HepG2 (cell line): ENCODE data around the gene THRB. TPM values are rescaled to one million over a fixed set of nuclear protein-coding genes. Genes with fewer than 3 reads are reported as not detected.

ENCODE experiments used
- ATAC-seq: fragments of 200-7000 bp; cut with Tn5 transposase; 3 replicates; pipeline ENCODE4 v1.9.1; 2020; ENCODE audit warnings: mild to moderate bottlenecking, moderate library complexity
- BruUV-seq: library from RNA; stranded (reverse); fragments of 400-500 nt; replicated peaks from 2 replicates; lab custom pipeline; 2021; lab: Mats Ljungman, UMichigan
- CTCF ChIA-PET: fragments of 300-600 bp; formaldehyde crosslinking; extraction: SDS; loops from one replicate; lab custom pipeline; 2021; ENCODE audit warnings: low total read pairs, inconsistent platforms, low intra/inter-chr PET ratio; lab: Yijun Ruan, JAX
- POLR2A ChIA-PET: fragments of 350-600 bp; sonication (Branson Sonifier 250); formaldehyde crosslinking; loops from one replicate; lab custom pipeline; 2020; ENCODE audit warnings: antibody characterized with exemption, inconsistent platforms; lab: Yijun Ruan, JAX
- DNase-seq: peaks from one replicate; pipeline ENCODE4 v3.0.0-alpha.2; 2015; ENCODE audit warnings: low spot score
- FAIRE-seq: peaks from 3 replicates; lab custom pipeline; 2011; peaks lifted over from hg19 to GRCh38; lab: Jason Lieb, UNC
- H2AFZ ChIP-seq: one replicate; pipeline ENCODE4 v1.6.1; 2011; ENCODE audit warnings: low read length, inconsistent platforms
- H3K27ac ChIP-seq: fragments of 300-600 bp; 3 replicates; pipeline ENCODE4 v1.8.0; 2011; ENCODE audit warnings: mixed run types, mild to moderate bottlenecking, mixed read lengths, low read length, inconsistent platforms; ENCODE audit not compliant: insufficient read depth; ENCODE audit errors: extremely low read length
- H3K27me3 ChIP-seq, 2 experiments: fragments of 200-600 bp in 1 of 2; 2 replicates in 1 of 2; 3 replicates in 1 of 2; pipeline versions ENCODE4 v1.6.0 to v1.8.0; 2011; ENCODE audit warnings: low read length in 2 of 2, mild to moderate bottlenecking in 2 of 2, moderate library complexity in 2 of 2, inconsistent platforms in 1 of 2; ENCODE audit not compliant: insufficient read depth in 2 of 2, control insufficient read depth in 1 of 2
- H3K36me3 ChIP-seq, 2 experiments: fragments of 200-600 bp in 1 of 2; replicated peaks in 1 of 2; 2 replicates in 1 of 2; 3 replicates in 1 of 2; pipeline versions ENCODE4 v1.5.1 to v1.8.0; 2011; ENCODE audit warnings: low read length in 2 of 2, inconsistent platforms in 1 of 2; ENCODE audit not compliant: insufficient read depth in 2 of 2, control insufficient read depth in 1 of 2
- H3K4me1 ChIP-seq: 2 replicates; pipeline ENCODE4 v1.5.1; 2012; ENCODE audit warnings: low read length, inconsistent platforms; ENCODE audit not compliant: insufficient read depth
- H3K4me2 ChIP-seq: 2 replicates; pipeline ENCODE4 v1.6.0; 2011; ENCODE audit warnings: low read depth, low read length, inconsistent platforms
- H3K4me3 ChIP-seq, 3 experiments: fragments of 200-600 bp in 1 of 3; sonication (generic), shearing (Covaris generic) in 1 of 3; replicated peaks in 1 of 3; 2 replicates each; pipeline ENCODE4 v1.5.1; 2011 to 2016; ENCODE audit warnings: low read length in 3 of 3, inconsistent platforms in 2 of 3, low read depth in 2 of 3, mild to moderate bottlenecking in 2 of 3, control low read depth in 1 of 3, mixed read lengths in 1 of 3; ENCODE audit not compliant: insufficient read depth in 1 of 3
- H3K79me2 ChIP-seq: one replicate; pipeline ENCODE4 v1.6.1; 2011; ENCODE audit warnings: low read length, inconsistent platforms; ENCODE audit not compliant: insufficient read depth
- H3K9ac ChIP-seq: 2 replicates; pipeline ENCODE4 v1.6.0; 2011; ENCODE audit warnings: mild to moderate bottlenecking, low read depth, low read length, inconsistent platforms; ENCODE audit not compliant: insufficient read depth
- H3K9me3 ChIP-seq: 2 replicates; pipeline ENCODE4 v1.5.1; 2012; ENCODE audit warnings: mild to moderate bottlenecking, low read length
- H4K20me1 ChIP-seq: 2 replicates; pipeline ENCODE4 v1.6.0; 2011; ENCODE audit warnings: inconsistent platforms, mild to moderate bottlenecking, low read length, moderate library complexity; ENCODE audit not compliant: insufficient read depth
- ARID2 ChIP-seq: sonication (generic); formaldehyde crosslinking; IDR thresholded peaks from 2 replicates; pipeline ENCODE4 v1.8.1; 2022; ENCODE audit warnings: mild to moderate bottlenecking, missing genetic modification reagents, borderline replicate concordance
- ARNTL ChIP-seq: sonication (generic); formaldehyde crosslinking; IDR thresholded peaks from 2 replicates; pipeline ENCODE4 v1.4.0; 2020; ENCODE audit warnings: mild to moderate bottlenecking, missing genetic modification reagents
- BHLHE40 ChIP-seq: IDR thresholded peaks from 2 replicates; pipeline ENCODE4 v1.6.1; 2011; ENCODE audit warnings: low read length, improper control_type of control experiment
- CENPX ChIP-seq: sonication (generic); formaldehyde crosslinking; IDR thresholded peaks from 2 replicates; pipeline ENCODE4 v1.9.0; 2021; ENCODE audit warnings: mild to moderate bottlenecking, missing genetic modification reagents, moderate library complexity
- HNRNPLL ChIP-seq: fragments of 200-400 bp; formaldehyde crosslinking; IDR thresholded peaks from 2 replicates; pipeline ENCODE4 v1.6.1; 2017; ENCODE audit warnings: mild to moderate bottlenecking, low read depth, low read length; ENCODE audit not compliant: poor library complexity, severe bottlenecking
- HOXA3 ChIP-seq: sonication (generic); formaldehyde crosslinking; IDR thresholded peaks from 2 replicates; pipeline ENCODE4 v1.5.0; 2020; ENCODE audit warnings: missing genetic modification reagents
- PHF21A ChIP-seq: sonication (generic); formaldehyde crosslinking; IDR thresholded peaks from 2 replicates; pipeline ENCODE4 v1.5.0; 2020; ENCODE audit warnings: mild to moderate bottlenecking, missing genetic modification reagents
- SATB2 ChIP-seq: sonication (generic); formaldehyde crosslinking; IDR thresholded peaks from 2 replicates; pipeline ENCODE4 v1.5.0; 2020; ENCODE audit warnings: missing genetic modification reagents
- TFDP1 ChIP-seq: IDR thresholded peaks from 2 replicates; pipeline ENCODE4 v1.6.1; 2016; ENCODE audit warnings: missing compliant biosample characterization, missing genetic modification reagents, borderline replicate concordance
- WIZ ChIP-seq: sonication (generic); formaldehyde crosslinking; IDR thresholded peaks from 2 replicates; pipeline ENCODE4 v1.5.1; 2020; ENCODE audit warnings: mild to moderate bottlenecking, missing genetic modification reagents
- ZMYM4 ChIP-seq: sonication (generic); formaldehyde crosslinking; IDR thresholded peaks from 2 replicates; pipeline ENCODE4 v1.8.1; 2023; ENCODE audit warnings: mild to moderate bottlenecking, missing genetic modification reagents
- ZNF614 ChIP-seq: IDR thresholded peaks from 2 replicates; pipeline ENCODE4 v1.6.1; 2018; ENCODE audit warnings: missing biosample characterization, missing genetic modification reagents, inconsistent platforms, borderline replicate concordance
- ZNF710 ChIP-seq: sonication (generic); formaldehyde crosslinking; IDR thresholded peaks from 2 replicates; pipeline ENCODE4 v1.5.0; 2020; ENCODE audit warnings: mild to moderate bottlenecking, missing genetic modification reagents, borderline replicate concordance
- ZSCAN22 ChIP-seq: sonication (generic); formaldehyde crosslinking; IDR thresholded peaks from 2 replicates; pipeline ENCODE4 v1.4.0; 2020; ENCODE audit warnings: mild to moderate bottlenecking, missing genetic modification reagents
- ZSCAN30 ChIP-seq: sonication (generic); formaldehyde crosslinking; IDR thresholded peaks from 2 replicates; pipeline ENCODE4 v1.5.0; 2020; ENCODE audit warnings: mild to moderate bottlenecking, missing genetic modification reagents
- WGBS: methylation state at CpG from one replicate; pipeline ENCODE4 v1.1.6; 2017; ENCODE audit warnings: low lambda C conversion rate; 5-methylcytosine and 5-hydroxymethylcytosine counted together
- in situ Hi-C: cut with HindIII; loops from 2 replicates; pipeline ENCODE4 v1.10.0; 2017; ENCODE audit warnings: low pct_unique_long_range_greater_than_20kb; ENCODE audit not compliant: extremely low pct_ligation_motif_present
- intact Hi-C: fragments of 100-400 bp; cut with micrococcal nuclease; formaldehyde crosslinking; loops from one replicate; pipeline ENCODE4 v1.10.0; 2022; ENCODE audit not compliant: unreplicated experiment
- polyA plus RNA-seq, 8 experiments: library from polyadenylated mRNA; depleted of rRNA in 3 of 8; stranded (reverse) in 7 of 8; unstranded in 1 of 8; fragments of >200 nt; fragmentation: Illumina TruSeq in 4 of 8; extraction: Trizol in 4 of 8; gene quantifications; 2 replicates each; pipeline versions ENCODE4 v1.2.1 to v1.2.3, GENCODE V29; 2011 to 2016; ENCODE audit warnings: low read depth in 4 of 8, missing spikeins in 1 of 8, mixed read lengths in 1 of 8; ENCODE audit not compliant: insufficient read depth in 1 of 8
- total RNA-seq, 5 experiments: library from RNA; depleted of rRNA; stranded (reverse); fragments of >200 nt; fragmentation: Illumina TruSeq; extraction: Trizol; gene quantifications; 2 replicates each; pipeline ENCODE4 v1.2.3, GENCODE V29; 2016; ENCODE audit warnings: low read depth in 1 of 5

THRB gene
- total and polyA plus RNA-seq, 2 of the 13 experiments (the other 11 are each of a cell fraction or from before 2014, with no cell fraction given) = 4.7 to 22.7 TPM

- TF ChIP-seq ARNTL = no peak
- TF ChIP-seq ZMYM4 (CRISPR knock-in tag) = no peak
- no peak for TF ChIP-seq ZNF710 (CRISPR knock-in tag)
- no peak for TF ChIP-seq HNRNPLL
- no peak for TF ChIP-seq ZSCAN22 (CRISPR knock-in tag)
- TF ChIP-seq ZSCAN30 (CRISPR knock-in tag) = no peak
- TF ChIP-seq WIZ (CRISPR knock-in tag) = no peak
- no peak for TF ChIP-seq HOXA3 (CRISPR knock-in tag)
- no peak for TF ChIP-seq PHF21A (CRISPR knock-in tag)
- TF ChIP-seq ZNF614 (CRISPR knock-in tag) = no peak
- TF ChIP-seq SATB2 = no peak
These were observed 393.8 kb downstream of the THRB start (continued) for GRCh38 chr3:24100696-24101402.

- FAIRE-seq = no peak
- TF ChIP-seq CENPX (CRISPR knock-in tag) (no peak), ARID2 (no peak), BHLHE40 (no peak), TFDP1 (no peak)
These were observed 397.9 kb downstream of the THRB start for GRCh38 chr3:24096695-24097290.

More at GRCh38 chr3:24096695-24097290, 397.9 kb downstream of the THRB start:
- DNase-seq = no peak
- Histone ChIP-seq H2AFZ (no peak overlapping the region), H3K27me3 (no peaks in the 10 kb centered on the region), H3K4me2 (no peak overlapping the region), H3K9me3 (no peaks in the 10 kb centered on the region), H3K4me3 (no peak overlapping the region), H3K4me1 (peaks cover 18% of the 10 kb centered on the region), H3K36me3 (no peaks in the 10 kb centered on the region), H3K9ac (no peak overlapping the region), H4K20me1 (no peaks in the 10 kb centered on the region), H3K79me2 (no peaks in the 10 kb centered on the region), H3K27ac (no peak overlapping the region)
- intact Hi-C loops = no loop called here
- ChIA-PET CTCF (no interaction called here), POLR2A (no interaction called here)
- WGBS = 35% methylated on average over 6 of the region's 6 CpGs
- BruUV-seq = no TSS peak
- ATAC-seq = no peak
- in situ Hi-C loops = no loop called here
